GM11168 (cell line): Measurements from ENCODE around the gene PTPRH.
"Not testable (repeated sequence)": the region's sequence is repeated elsewhere in the genome, so short reads cannot be mapped to it uniquely, and the experiment has no call there.

Experiments used
- in situ Hi-C: fragments of 300-500 bp; cut with MboI; formaldehyde crosslinking; loops from one replicate; pipeline ENCODE4 v1.12.0; 2022; ENCODE audit warnings: low sequenced_read_pairs; ENCODE audit not compliant: unreplicated experiment

Gene PTPRH

GRCh38 chr19:55160986-55161365, 48.3 kb downstream of the PTPRH start:
- in situ Hi-C loops = no loop called here

DNA sequence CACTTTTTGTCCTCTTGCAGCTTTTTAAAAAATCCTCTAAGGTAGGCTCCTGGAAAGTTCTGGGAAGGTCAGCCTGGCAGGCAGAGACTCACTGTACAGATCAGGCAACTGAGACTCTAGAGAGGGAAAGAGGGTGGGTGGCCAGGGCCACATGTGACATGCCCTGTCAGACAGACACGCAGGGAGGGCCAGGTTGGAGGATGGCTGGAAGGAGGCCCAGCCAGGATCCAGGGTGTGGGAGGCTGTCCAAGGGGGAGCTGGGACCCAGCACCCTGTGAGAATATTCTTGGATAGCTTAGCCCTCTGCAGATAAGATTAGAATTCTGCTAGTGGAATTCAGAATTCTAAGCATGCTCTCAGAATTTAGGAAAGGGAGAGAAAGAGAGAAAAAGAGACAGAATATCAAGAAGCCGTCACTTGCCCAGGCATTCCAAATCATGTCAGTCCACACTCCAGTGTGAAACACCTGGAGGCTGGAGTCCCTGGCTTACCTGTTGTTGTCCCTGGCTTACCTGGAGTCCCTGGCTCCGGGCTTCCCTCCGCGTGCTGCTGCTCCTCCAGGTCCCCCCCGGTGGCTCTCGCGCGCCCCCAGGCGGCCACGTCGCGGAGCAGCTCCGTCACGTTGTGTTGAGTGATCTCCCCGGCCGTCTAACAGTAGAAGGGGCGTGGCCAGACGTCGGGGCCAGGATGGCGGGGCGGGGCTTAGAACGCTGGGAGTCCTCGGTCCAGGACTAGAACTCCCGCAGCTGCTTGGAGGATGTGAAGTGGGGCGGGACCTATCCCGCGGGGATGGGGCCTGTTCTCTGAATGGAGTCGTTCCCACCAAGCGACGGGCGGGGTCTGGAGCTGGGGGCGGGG, 48.9 kb downstream of the PTPRH start:
- in situ Hi-C loops = no loop called here

DNA sequence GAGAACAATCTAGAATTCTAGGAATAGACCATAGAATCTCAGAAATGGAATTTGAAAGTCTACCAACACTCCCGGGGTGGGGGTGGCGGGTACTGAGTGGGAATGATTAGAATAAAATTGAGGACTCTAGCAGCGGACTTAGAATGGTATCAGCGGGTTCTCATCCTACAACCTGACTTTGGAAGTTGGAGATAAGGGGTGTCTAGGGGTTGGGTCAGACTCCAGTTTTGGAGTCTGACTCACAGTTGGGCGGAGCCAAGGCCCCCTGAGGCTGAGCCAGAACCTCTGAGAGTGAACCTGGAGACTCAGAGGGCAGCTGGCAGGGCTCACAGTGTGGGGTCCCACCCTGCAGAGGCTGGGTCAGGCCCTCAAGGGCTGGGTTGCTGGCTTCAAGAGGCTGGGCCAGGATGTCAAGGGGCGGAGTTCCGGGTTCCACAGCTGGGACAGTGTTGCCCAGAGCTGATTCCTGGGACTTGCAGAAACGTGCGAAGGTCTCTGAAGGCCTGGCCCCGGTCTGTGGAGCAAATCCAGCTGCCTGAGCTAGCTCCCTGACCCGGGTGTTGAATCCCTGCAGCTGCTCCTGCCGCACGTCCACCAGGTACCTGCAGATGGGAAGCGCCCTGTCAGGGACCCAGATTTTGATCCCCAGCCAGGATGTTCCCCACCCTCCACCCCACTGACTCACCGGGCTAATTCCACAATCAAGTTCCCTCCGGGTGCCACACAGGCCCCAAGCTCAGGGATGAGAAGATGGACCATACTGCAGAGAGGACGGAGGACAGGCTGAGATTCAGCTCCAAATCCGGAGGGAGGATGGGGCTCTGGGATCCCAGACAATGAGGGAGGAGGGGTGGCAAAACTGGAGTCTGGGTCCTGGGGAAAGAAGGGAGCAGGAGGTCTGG, 50.2 kb downstream of the PTPRH start:
- in situ Hi-C loops = no loop called here

GRCh38 chr19:55158423-55158822, 50.9 kb downstream of the PTPRH start:
- in situ Hi-C loops = no loop called here

GRCh38 chr19:55157064-55157908, 52.0 kb downstream of the PTPRH start, which contains the start of gene TNNI3:
Gene TNNI3 (minus strand): TSS chr19:55157732. CDS start chr19:55157589, 143 bp downstream.
- in situ Hi-C loops = no loop called here

DNA sequence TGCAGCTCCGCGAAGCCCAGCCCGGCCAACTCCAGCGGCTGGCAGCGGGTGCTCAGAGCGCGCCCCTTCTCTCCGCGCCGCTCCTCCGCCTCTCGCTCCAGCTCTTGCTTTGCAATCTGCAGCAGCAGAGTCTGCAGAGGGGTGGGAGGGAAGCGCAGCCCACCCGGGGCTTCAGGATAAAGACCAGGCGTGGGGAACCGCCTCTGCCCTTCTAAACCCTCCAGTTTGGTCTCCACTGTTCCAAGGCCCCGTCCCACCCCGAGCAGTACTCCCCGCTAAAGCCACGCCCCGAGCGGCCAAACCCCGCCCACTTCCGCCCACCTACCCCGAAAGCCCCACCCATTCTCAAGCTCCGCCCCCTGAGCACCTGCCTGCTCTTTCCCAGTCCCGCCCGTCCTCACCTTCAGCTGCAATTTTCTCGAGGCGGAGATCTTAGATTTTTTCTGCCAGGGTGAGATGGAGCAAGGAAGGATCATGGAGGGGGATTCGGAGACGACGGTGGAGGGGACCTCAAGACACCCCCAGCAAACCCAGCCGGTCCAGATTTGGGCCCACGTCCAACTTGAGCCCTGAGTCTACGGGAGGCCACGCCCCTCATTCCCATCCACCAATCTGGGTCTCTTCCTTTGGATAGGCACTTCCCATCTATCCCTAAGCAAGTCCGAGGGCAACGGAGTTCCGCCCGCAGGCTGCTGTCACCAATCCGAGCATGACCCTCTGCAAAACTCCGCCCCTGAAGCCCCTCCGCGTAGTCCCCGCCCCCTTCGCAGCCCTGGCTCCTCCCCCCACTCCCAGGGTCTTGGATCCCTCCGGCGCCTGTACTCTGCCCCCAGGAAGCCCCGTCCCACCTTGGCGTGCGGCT, 52.9 kb downstream of the PTPRH start:
- in situ Hi-C loops = no loop called here

GRCh38 chr19:55155784-55156183, 53.5 kb downstream of the PTPRH start:
- in situ Hi-C loops = not testable (repeated sequence)

- in situ Hi-C loops = no loop called here
Observed at GRCh38 chr19:55153652-55154264, 55.5 kb downstream of the PTPRH start.

GRCh38 chr19:55152017-55152416, 57.3 kb downstream of the PTPRH start:
- in situ Hi-C loops = no loop called here

DNA sequence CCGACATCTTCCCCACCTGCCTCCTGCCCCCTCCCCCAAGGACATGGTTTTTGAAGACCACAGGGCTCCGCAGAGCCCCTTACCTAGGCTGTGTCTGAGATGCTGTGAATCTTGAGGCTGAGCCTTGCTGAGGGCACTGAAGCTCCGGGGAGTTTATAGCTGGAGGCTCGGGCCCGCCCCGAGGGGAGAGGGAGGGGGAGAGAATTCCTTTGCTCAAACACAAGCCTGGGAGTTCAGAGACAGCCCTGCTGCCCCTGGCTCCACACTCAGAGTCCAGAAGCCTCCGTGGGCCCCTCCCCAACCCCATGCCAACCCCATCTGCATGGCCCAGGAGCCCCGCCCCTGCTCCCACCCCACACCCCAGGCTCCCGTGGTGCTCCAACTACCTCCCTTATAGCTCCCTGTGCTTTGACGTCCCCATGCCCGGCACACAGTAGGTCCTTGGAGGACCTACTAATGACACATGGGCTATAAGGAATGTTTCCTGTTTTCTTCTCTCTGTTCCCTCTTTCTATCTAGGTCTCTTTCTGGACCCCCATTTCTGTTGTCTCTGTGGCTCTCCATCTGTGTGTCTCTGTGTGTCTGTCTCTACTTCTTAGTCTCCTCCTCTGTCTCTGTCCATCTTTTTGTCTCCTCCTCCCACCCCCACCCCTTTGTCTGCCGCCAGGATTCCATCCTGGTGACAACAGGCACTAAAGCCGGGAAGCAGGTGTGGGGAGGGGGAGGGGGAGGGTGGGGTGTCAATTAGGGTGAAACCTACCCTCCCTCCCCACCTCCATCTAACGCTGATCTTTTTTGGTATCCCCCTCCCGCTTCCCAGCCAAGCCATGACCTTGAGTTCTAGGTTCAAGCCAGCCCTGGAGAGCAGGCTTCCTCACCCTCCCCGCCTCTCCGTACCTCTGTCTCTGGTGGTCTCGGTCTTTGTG, 60.0 kb downstream of the PTPRH start, which contains the start of gene TNNT1:
TSS of gene TNNT1 (minus strand) at position 129 of the 926 bp plus-strand sequence. CDS start 2,049 bp downstream, outside the sequence.
- in situ Hi-C loops = loop anchor here (25.0 kb wide), 1 partner anchor 263 kb away; the partner anchor contains the start of gene UBE2S

DNA sequence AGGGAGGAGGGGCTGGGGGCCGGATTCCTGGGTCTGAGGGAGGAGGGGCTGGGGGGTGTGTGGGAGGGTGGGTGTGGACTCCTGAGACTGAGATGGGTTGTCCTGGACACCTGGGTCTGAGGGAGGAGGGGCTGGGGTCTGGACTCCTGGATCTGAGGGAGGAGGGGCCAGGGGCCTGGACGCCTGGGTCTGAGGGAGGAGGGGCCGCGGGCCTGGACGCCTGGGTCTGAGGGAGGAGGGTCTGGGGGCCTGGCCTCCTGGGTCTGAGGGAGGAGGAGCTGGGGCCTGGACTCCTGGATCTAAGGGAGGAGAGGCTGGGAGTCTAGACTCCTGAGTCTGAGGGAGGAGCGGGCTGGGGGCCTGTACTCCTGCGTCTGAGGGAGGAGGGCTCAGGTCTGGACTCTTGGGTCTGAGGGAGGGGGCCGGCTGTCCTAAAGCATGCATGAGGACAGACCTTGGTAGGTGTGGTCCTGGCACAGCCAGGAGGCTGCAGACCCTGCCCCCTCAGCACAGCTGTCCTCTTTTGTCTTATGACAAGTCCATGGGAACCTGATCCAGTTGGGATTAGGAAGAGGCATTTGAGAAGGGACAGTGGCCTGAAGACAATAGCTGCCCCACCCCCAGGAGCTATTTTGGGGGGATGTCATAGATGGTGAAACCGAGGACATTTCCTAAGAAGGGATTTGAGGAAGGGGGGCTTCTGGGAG, 61.6 kb downstream of the PTPRH start:
- in situ Hi-C loops = loop anchor here (25.0 kb wide), 1 partner anchor 265 kb away; the partner anchor contains the start of gene UBE2S

DNA sequence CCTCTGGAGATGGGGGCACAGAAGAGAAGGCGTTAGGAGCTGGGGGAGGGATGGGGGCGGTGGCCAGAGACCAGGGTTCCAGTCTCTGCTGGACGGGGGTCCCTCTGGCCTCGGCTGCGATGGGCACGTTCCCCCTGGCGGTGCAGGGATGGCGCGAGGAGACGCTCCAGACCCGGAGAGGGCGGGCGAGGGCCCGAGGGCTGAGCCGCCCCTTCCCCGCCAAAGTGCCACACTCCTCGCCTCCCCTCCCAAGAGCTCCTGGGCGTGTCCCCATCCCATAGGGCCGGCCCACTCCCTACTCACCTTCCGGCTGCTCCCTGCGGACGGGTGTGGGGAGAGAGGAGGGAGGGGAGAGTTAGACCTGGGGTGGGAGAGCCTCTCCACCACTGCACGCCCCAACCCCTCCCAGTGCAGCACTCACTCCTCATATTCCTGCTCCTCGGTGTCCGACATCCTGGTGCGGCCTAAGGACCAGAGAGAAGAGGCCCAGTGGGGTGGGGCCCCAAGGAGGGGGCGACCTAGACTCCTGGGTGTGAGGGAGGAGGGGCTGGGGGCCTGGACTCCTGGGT, 62.5 kb downstream of the PTPRH start:
- in situ Hi-C loops = loop anchor here (25.0 kb wide), 1 partner anchor 266 kb away; the partner anchor contains the start of gene UBE2S

DNA sequence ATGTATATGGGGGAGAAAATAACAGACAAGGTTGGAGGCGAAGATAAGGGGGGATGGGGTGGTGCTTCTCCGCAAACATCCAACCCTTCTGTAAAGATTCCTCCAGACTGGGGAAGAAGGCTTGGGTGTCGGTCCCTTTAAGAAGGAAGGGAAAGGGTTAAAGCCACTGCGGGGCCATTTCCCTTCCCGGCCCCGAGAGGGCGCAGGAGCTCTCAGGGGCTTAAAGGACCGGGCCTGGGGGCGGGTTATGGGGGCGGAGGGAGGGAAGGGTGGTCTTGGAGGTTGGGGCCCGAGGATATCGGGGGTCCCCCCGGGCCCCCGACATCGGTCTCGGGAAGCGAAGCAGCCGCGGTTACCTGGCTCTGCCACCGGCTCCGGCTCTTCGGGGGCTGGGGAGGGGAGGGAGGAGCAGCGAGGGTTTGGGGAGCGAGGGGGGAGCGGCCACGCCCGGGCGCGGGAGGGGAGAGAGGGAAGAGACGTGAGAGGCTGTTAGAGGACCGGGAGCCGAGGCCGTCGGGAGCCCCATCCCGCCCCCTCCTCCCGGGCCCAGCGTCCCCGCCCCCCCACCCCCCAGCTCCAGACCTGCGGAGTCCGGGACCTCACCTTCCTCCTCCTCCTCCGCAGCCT, 63.1 kb downstream of the PTPRH start:
- in situ Hi-C loops = loop anchor here (25.0 kb wide), 1 partner anchor 266 kb away; the partner anchor contains the start of gene UBE2S

DNA sequence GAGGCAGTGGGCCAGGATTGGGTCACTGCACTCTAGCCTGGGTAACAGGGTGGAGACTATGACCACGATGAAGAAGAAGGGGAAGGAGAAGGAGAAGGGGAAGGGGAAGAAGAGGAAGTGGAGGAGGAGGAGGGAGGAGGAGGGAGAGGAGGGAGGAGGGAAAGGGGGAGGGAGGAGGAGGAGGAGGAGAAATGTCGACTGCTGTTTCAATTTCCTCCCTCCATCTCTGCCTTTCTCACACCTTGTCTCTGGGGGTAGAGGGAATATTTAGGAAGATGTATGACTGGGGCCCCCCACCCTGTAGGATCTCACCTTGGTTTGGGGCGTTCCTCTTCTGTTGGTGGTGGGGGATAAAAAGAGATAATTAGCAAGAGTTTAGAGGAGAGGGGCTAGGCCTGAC, 64.1 kb downstream of the PTPRH start:
- in situ Hi-C loops = loop anchor here (25.0 kb wide), 1 partner anchor 267 kb away; the partner anchor contains the start of gene UBE2S

DNA sequence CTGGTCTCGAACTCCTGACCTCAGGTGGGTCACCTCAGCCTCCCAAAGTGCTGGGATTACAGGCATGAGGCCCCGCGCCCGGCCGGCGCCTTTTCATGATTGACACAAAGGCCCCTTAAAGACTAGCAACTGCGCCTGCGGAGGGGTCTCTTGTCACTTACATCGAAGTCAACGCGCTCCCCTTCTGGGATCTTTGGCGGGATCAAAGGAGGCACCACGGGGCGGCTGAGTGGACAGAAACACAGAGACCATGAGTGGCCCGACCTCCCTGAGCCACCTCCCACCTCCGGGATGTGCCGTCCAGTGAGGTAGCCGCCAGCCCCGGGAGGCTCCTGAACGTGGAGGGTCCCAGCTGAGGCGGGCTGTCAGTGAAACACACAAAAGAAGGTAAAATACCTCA, 67.6 kb downstream of the PTPRH start:
- in situ Hi-C loops = loop anchor here (25.0 kb wide), 1 partner anchor 271 kb away; the partner anchor contains the start of gene UBE2S

DNA sequence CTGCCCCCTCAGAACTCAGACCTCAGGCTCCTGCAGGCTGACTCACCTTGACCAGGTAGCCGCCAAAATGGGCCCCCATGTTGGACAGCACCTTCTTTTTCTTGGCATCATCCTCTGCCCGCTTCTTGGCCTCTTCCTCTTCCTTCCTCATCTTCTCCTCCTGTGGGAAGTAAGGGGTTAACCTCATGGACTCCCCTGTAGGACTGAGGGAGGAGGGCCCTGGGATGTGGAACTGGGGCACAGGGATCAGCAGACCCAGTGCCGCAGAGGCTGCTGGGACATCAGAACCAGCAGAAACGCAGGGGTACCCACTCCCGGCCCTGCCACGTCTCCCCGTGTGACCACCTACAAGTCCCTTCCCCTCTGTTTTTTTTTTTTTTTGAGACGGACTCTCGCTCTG, 71.4 kb downstream of the PTPRH start:
- in situ Hi-C loops = loop anchor here (25.0 kb wide), 1 partner anchor 274 kb away; the partner anchor contains the start of gene UBE2S
